Endothelial cell (in vitro differentiated cells): ENCODE measurements around the gene ITIH4. TPM values are rescaled to one million over a fixed set of nuclear protein-coding genes. Genes with fewer than 3 reads are reported as not detected.
A peak's percentile ranks its signal among the peaks of the same experiment; 100 is the strongest.

ENCODE experiments used
- DNase-seq: peaks from one replicate; pipeline ENCODE4 v3.0.0; 2021; ENCODE audit warnings: low spot score
- H3K27ac Mint-ChIP-seq: one replicate; pipeline ENCODE4 v1.8.0; 2021; ENCODE audit warnings: mixed read lengths, inconsistent platforms; ENCODE audit not compliant: unreplicated experiment
- H3K27me3 Mint-ChIP-seq: one replicate; pipeline ENCODE4 v1.8.0; 2021; ENCODE audit warnings: mild to moderate bottlenecking, moderate library complexity, mixed read lengths, inconsistent platforms; ENCODE audit not compliant: unreplicated experiment
- H3K36me3 Mint-ChIP-seq: one replicate; pipeline ENCODE4 v1.8.0; 2021; ENCODE audit warnings: mild to moderate bottlenecking, low read depth, mixed read lengths, inconsistent platforms; ENCODE audit not compliant: unreplicated experiment
- H3K4me1 Mint-ChIP-seq: one replicate; pipeline ENCODE4 v1.8.0; 2021; ENCODE audit warnings: mild to moderate bottlenecking, mixed read lengths, inconsistent platforms; ENCODE audit not compliant: unreplicated experiment
- H3K4me3 Mint-ChIP-seq: one replicate; pipeline ENCODE4 v1.8.0; 2021; ENCODE audit warnings: mild to moderate bottlenecking, mixed read lengths, inconsistent platforms; ENCODE audit not compliant: unreplicated experiment
- H3K9me3 Mint-ChIP-seq: one replicate; pipeline ENCODE4 v1.8.0; 2021; ENCODE audit warnings: mixed read lengths, inconsistent platforms; ENCODE audit not compliant: unreplicated experiment
- CTCF ChIP-seq: fragments of 200-600 bp; sonication (generic); IDR thresholded peaks from one replicate; pipeline ENCODE4 v1.5.0; 2021; ENCODE audit warnings: antibody characterized with exemption; ENCODE audit not compliant: unreplicated experiment
- total RNA-seq: library from RNA; stranded (reverse); fragmentation: NEBNext Ultra II Directional; extraction: Animal tissue kit (Norgen Biotek cat#: 25700); gene quantifications from one replicate; pipeline ENCODE4 v1.2.1, GENCODE V29; 2021; ENCODE audit not compliant: unreplicated experiment

Gene ITIH4
- total RNA-seq, 1 donor from 2014 or later, result 8.2 TPM

- no peak overlapping the region for H3K4me3 Mint-ChIP-seq
- H3K4me1 Mint-ChIP-seq, result no peaks in the 10 kb centered on the region
- H3K36me3 Mint-ChIP-seq, result peaks cover 21% of the 10 kb centered on the region
- peak overlapping the region; percentile 57 for H3K27ac Mint-ChIP-seq
- H3K27me3 Mint-ChIP-seq, result peaks cover 6% of the 10 kb centered on the region
- H3K9me3 Mint-ChIP-seq, result no peaks in the 10 kb centered on the region
- TF ChIP-seq CTCF, result no peak
- DNase-seq, result no peak
Measured at GRCh38 chr3:52839892-52840545, 9.5 kb upstream of the ITIH4 start.

- no peak overlapping the region for H3K4me3 Mint-ChIP-seq
- H3K4me1 Mint-ChIP-seq, result no peaks in the 10 kb centered on the region
- no peaks in the 10 kb centered on the region for H3K9me3 Mint-ChIP-seq
- no peak for DNase-seq
- H3K36me3 Mint-ChIP-seq, result peaks cover 18% of the 10 kb centered on the region
- TF ChIP-seq CTCF, result no peak
- H3K27me3 Mint-ChIP-seq, result peaks cover 2% of the 10 kb centered on the region
- H3K27ac Mint-ChIP-seq, result no peak overlapping the region
Measured at GRCh38 chr3:52839268-52839575, 8.8 kb upstream of the ITIH4 start.

GRCh38 chr3:52838561-52839267 is 8.2 kb upstream of the ITIH4 start:
- no peak overlapping the region for H3K27ac Mint-ChIP-seq
- H3K4me1 Mint-ChIP-seq, result no peaks in the 10 kb centered on the region
- H3K27me3 Mint-ChIP-seq, result peaks cover 2% of the 10 kb centered on the region
- H3K36me3 Mint-ChIP-seq, result peaks cover 18% of the 10 kb centered on the region
- H3K9me3 Mint-ChIP-seq, result no peaks in the 10 kb centered on the region
- no peak for TF ChIP-seq CTCF
- DNase-seq, result no peak
- no peak overlapping the region for H3K4me3 Mint-ChIP-seq

GRCh38 chr3:52836986-52837385 is 6.5 kb upstream of the ITIH4 start:
- TF ChIP-seq CTCF, result no peak
- peaks cover 2% of the 10 kb centered on the region for H3K4me1 Mint-ChIP-seq
- H3K4me3 Mint-ChIP-seq, result no peak overlapping the region
- no peak for DNase-seq
- peaks cover 18% of the 10 kb centered on the region for H3K36me3 Mint-ChIP-seq
- H3K27me3 Mint-ChIP-seq, result peaks cover 3% of the 10 kb centered on the region
- no peak overlapping the region for H3K27ac Mint-ChIP-seq
- H3K9me3 Mint-ChIP-seq, result no peaks in the 10 kb centered on the region

- TF ChIP-seq CTCF, result no peak
- peaks cover 18% of the 10 kb centered on the region for H3K36me3 Mint-ChIP-seq
- no peak for DNase-seq
- H3K27ac Mint-ChIP-seq, result no peak overlapping the region
- no peaks in the 10 kb centered on the region for H3K9me3 Mint-ChIP-seq
- H3K4me1 Mint-ChIP-seq, result peaks cover 2% of the 10 kb centered on the region
- H3K27me3 Mint-ChIP-seq, result peaks cover 3% of the 10 kb centered on the region
- no peak overlapping the region for H3K4me3 Mint-ChIP-seq
Measured at GRCh38 chr3:52836471-52836845, 6.0 kb upstream of the ITIH4 start.
